Myometrial cell (primary cell): ENCODE measurements around the gene PAFAH1B1. TPM values are rescaled to one million over a fixed set of nuclear protein-coding genes. Genes with fewer than 3 reads are reported as not detected.

Source experiments
- total RNA-seq: library from RNA; depleted of rRNA; stranded (reverse); fragments of >200 nt; gene quantifications from 2 replicates; pipeline ENCODE4 v1.2.3, GENCODE V29; 2015

PAFAH1B1 gene
- 47.5 and 50.2 TPM in 2 replicates for total RNA-seq

DNA sequence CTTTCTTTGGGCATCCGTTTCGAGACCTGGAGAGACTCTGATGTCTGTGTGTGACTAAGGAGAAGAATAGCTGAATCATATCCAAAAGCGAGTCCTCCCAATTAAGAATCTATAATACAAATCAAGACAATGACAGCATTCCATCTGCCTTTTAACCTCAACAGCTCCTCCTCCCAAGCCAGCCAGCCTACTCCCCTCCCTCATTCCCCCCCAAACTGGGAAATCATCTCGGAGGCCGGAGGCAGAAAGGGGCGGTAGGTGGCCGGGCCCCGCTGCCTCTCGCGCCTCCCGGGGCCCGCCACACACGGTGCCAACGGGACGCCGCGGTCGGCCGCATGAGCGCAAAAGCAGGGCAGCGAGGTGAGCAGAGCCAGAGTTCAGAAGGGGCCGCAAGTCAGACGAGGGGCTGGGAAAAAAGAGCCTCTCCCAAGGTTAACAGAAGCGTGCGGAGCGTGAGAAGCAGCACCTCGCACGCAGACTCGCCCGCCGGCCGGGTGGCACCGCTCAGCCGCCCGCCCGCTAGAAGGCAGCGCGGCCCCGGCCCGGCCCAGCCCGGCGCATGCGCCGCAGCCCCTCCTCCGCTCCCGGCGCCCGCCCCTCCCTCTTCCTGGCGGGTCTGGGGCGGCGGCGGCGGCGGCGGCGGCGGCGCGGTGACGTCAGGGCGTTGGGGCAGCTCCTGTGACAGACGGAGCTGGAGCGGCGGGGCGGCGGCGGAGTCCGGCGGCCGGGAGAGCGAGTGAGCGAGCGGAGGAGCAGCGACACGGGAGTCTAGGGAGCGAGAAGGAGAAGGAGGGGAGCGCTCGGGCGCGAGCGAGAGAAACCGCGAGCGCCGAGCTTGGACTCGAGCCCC lies at the start of gene PAFAH1B1:
Gene PAFAH1B1, plus strand, starts transcription at position 684 of the 850 bp plus-strand sequence. CDS start 44,635 bp downstream, outside the sequence.

DNA sequence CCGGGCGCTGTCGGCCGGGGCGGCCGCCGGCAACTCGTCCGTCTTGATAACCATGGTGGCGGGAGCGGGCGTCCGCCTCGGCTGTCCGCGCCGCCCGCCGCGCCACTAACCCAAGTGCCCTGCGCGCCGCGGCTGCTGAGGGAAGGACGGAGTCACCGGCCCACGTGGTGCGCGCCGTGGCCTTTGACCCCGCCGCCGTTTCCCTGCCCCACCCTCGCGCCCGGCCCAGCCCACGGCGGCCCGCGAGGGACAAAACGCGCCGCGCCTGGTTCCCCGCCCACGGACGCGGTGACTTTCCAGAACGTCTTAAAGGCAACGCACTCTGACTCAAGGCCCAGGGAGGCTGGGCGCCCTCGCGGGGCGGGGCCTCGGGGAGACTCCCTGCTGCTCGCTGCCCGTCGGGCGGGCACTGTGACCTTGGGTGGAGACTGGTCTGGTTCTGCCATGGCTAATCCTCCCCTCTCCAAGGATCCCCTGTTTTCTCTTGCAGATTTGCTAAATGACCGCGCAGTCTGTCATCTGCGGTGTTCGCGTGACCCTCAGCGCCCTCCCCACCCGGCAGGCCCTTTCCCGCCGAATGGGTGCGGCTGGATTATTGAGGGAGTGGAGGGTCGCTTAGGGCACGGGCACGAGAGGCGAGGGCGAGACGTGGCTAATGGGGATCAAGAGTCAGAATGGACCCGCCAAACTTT lies 118.3 kb downstream of the PAFAH1B1 start, which contains the start of gene CLUH:
Gene CLUH, minus strand, starts transcription at position 157 of the 692 bp plus-strand sequence. Its CDS starts 103 bp downstream, at position 54.

Other genes starting within 250 kb of the PAFAH1B1 start
- gene MNT, start 192.6 kb upstream of the PAFAH1B1 start, total RNA-seq: 5.0 and 15.9 TPM in 2 replicates
- gene METTL16, start 81.8 kb upstream of the PAFAH1B1 start, total RNA-seq: 12.4 and 16.3 TPM in 2 replicates
- gene CLUH, start 118.1 kb downstream of the PAFAH1B1 start, total RNA-seq: 37.2 and 58.1 TPM in 2 replicates
- not detected in 2 replicates for gene CCDC92B, start 156.0 kb downstream of the PAFAH1B1 start, total RNA-seq
- gene RAP1GAP2, start 202.8 kb downstream of the PAFAH1B1 start, total RNA-seq: 2.3 and 2.7 TPM in 2 replicates